MM.1S (cell line): Measurements from ENCODE around the gene PSMC3.

Experiments
- CTCF ChIP-seq: fragments of 300-600 bp; sonication (generic); IDR thresholded peaks from 2 replicates; pipeline ENCODE4 v1.5.1; 2016; ENCODE audit warnings: antibody characterized with exemption, low read length, mixed read lengths
- EZH2 ChIP-seq: fragments of 300-600 bp; sonication (generic); optimal IDR thresholded peaks from 2 replicates; pipeline ENCODE3; 2017; ENCODE audit warnings: low read depth, mild to moderate bottlenecking, antibody characterized with exemption, low read length, mixed read lengths
- EZH2phosphoT487 ChIP-seq: fragments of 300-600 bp; sonication (generic); IDR thresholded peaks from 2 replicates; pipeline ENCODE4 v1.6.1; 2018; ENCODE audit warnings: antibody characterized with exemption, low read length

- TF ChIP-seq CTCF (peak; percentile 87), EZH2 (no peak), EZH2phosphoT487 (no peak)
Measured at GRCh38 chr11:47407746-47408590, 18.3 kb downstream of the PSMC3 start, which contains the start of gene SLC39A13.
